SK-N-SH (cell line): ENCODE measurements around the gene RIMS1.

ENCODE experiments used
- TF ChIP-seq, protein P1 (sequence below): fragments of 200-600 bp; sonication (generic); IDR thresholded peaks from 2 replicates; pipeline ENCODE4 v1.6.1; 2017; ENCODE audit warnings: antibody characterized with exemption, mild to moderate bottlenecking, moderate library complexity
- TF ChIP-seq, protein P2 (sequence below): IDR thresholded peaks from 2 replicates; pipeline ENCODE4 v1.6.1; 2012; ENCODE audit warnings: mild to moderate bottlenecking, low read depth, low read length, moderate library complexity

DNA sequence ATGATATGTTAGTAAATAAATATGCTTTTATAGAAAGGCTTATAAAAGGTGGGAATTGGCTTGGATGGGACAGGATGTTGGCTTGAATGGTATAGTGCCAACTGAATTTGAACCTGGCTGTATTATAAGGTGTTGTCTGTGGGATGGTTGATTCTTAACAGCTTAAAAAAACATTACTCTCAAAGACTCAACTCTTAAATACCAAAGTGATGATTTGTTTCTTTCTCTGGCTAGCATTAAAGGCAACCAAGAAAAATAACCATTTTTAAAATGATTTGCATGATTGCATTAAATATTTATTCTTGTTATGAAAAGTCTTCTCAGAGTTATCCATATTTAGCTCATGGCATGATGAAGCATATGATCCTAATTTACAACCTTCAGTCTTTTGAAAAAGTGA lies 216.2 kb downstream of the RIMS1 start:
- TF ChIP-seq, protein P1, sequence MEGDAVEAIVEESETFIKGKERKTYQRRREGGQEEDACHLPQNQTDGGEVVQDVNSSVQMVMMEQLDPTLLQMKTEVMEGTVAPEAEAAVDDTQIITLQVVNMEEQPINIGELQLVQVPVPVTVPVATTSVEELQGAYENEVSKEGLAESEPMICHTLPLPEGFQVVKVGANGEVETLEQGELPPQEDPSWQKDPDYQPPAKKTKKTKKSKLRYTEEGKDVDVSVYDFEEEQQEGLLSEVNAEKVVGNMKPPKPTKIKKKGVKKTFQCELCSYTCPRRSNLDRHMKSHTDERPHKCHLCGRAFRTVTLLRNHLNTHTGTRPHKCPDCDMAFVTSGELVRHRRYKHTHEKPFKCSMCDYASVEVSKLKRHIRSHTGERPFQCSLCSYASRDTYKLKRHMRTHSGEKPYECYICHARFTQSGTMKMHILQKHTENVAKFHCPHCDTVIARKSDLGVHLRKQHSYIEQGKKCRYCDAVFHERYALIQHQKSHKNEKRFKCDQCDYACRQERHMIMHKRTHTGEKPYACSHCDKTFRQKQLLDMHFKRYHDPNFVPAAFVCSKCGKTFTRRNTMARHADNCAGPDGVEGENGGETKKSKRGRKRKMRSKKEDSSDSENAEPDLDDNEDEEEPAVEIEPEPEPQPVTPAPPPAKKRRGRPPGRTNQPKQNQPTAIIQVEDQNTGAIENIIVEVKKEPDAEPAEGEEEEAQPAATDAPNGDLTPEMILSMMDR: no peak
- TF ChIP-seq, protein P2, sequence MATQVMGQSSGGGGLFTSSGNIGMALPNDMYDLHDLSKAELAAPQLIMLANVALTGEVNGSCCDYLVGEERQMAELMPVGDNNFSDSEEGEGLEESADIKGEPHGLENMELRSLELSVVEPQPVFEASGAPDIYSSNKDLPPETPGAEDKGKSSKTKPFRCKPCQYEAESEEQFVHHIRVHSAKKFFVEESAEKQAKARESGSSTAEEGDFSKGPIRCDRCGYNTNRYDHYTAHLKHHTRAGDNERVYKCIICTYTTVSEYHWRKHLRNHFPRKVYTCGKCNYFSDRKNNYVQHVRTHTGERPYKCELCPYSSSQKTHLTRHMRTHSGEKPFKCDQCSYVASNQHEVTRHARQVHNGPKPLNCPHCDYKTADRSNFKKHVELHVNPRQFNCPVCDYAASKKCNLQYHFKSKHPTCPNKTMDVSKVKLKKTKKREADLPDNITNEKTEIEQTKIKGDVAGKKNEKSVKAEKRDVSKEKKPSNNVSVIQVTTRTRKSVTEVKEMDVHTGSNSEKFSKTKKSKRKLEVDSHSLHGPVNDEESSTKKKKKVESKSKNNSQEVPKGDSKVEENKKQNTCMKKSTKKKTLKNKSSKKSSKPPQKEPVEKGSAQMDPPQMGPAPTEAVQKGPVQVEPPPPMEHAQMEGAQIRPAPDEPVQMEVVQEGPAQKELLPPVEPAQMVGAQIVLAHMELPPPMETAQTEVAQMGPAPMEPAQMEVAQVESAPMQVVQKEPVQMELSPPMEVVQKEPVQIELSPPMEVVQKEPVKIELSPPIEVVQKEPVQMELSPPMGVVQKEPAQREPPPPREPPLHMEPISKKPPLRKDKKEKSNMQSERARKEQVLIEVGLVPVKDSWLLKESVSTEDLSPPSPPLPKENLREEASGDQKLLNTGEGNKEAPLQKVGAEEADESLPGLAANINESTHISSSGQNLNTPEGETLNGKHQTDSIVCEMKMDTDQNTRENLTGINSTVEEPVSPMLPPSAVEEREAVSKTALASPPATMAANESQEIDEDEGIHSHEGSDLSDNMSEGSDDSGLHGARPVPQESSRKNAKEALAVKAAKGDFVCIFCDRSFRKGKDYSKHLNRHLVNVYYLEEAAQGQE: no peak
